Measurements from ENCODE around the gene CDHR5. TPM values are rescaled to one million over a fixed set of nuclear protein-coding genes. Genes with fewer than 3 reads are reported as not detected.
A peak's percentile ranks its signal among the peaks of the same experiment; 100 is the strongest.

The CDHR5 gene
- total RNA-seq, 1 donor from 2014 or later = 0.24 TPM

GRCh38 chr11:616320-617198, 8.2 kb downstream of the CDHR5 start:
- no peak for TF ChIP-seq CTCF (IDR thresholded peaks at IDR 0.05; ENCODE audit: unreplicated experiment)
- no peaks in the 10 kb centered on the region for H3K27me3 Mint-ChIP-seq
- H3K9me3 Mint-ChIP-seq (ENCODE audit: low read depth) = no peaks in the 10 kb centered on the region
- H3K36me3 Mint-ChIP-seq (ENCODE audit: insufficient read depth) = peaks cover 2% of the 10 kb centered on the region
- H3K4me3 Mint-ChIP-seq (ENCODE audit: low read depth) = peak overlapping the region; percentile 24
- H3K4me1 Mint-ChIP-seq (ENCODE audit: low read depth) = peaks cover 2% of the 10 kb centered on the region
- DNase-seq (ENCODE audit: low spot score, unreplicated experiment) = no peak
- H3K27ac Mint-ChIP-seq = no peak overlapping the region

GRCh38 chr11:615504-616319, 9.0 kb downstream of the CDHR5 start, which contains the start of gene IRF7:
Gene IRF7, minus strand, starts transcription at chr11:615950. Its CDS starts 586 bp downstream, at chr11:615364.
- Mint-ChIP-seq H3K27ac (peak within 1 kb of the TSS; percentile 97), H3K4me1 (ENCODE audit: low read depth) (peaks cover 2% of the 10 kb centered on the region), H3K36me3 (ENCODE audit: insufficient read depth) (peaks cover 4% of the 10 kb centered on the region), H3K27me3 (no peaks in the 10 kb centered on the region), H3K9me3 (ENCODE audit: low read depth) (no peaks in the 10 kb centered on the region), H3K4me3 (ENCODE audit: low read depth) (peak within 1 kb of the TSS; percentile 77)
- TF ChIP-seq CTCF (IDR thresholded peaks at IDR 0.05; ENCODE audit: unreplicated experiment) = no peak
- DNase-seq (ENCODE audit: low spot score, unreplicated experiment) = peak; percentile 72

- H3K36me3 Mint-ChIP-seq (ENCODE audit: insufficient read depth) = peaks cover 5% of the 10 kb centered on the region
- no peak for TF ChIP-seq CTCF (IDR thresholded peaks at IDR 0.05; ENCODE audit: unreplicated experiment)
- no peaks in the 10 kb centered on the region for H3K27me3 Mint-ChIP-seq
- peaks cover 2% of the 10 kb centered on the region for H3K4me1 Mint-ChIP-seq (ENCODE audit: low read depth)
- H3K9me3 Mint-ChIP-seq (ENCODE audit: low read depth) = no peaks in the 10 kb centered on the region
- H3K4me3 Mint-ChIP-seq (ENCODE audit: low read depth) = peak overlapping the region; percentile 77
- peak overlapping the region; percentile 97 for H3K27ac Mint-ChIP-seq
- DNase-seq (ENCODE audit: low spot score, unreplicated experiment) = no peak
Observed at GRCh38 chr11:614623-615503, 9.9 kb downstream of the CDHR5 start.

DNA sequence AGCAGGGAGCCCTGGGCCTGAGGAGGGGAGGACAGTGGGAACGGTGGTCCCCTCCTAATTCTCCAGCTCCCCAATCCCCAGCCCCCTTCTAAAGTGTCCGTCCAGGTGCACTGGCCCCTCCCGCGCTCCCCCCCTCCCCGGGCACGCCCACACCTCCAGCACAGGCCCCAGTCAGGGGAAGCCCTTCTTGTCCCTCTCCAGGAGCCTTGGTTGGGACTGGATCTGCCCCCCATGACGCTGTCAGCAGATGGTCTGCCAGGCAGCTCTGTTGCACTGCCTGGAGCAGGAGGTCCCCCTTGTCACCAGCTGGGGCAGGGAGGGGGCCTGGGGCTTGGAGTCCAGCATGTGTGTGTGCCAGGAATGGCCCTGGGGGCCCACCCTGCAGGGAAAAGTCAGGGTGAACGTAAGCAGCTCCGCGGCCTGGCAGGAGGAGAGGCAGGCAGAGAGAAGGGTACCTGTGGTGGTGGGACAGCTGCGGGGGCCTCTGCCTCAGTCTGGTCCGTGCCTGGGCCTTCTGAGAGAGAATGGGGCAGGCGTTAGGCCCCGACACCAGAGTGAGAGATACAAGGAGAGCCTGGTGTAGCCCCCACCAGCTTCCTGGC, 10.6 kb downstream of the CDHR5 start:
- Mint-ChIP-seq H3K4me1 (ENCODE audit: low read depth) (peaks cover 2% of the 10 kb centered on the region), H3K27ac (no peak overlapping the region), H3K9me3 (ENCODE audit: low read depth) (no peaks in the 10 kb centered on the region)

More for the DNA sequence above, 10.6 kb downstream of the CDHR5 start:
- H3K27me3 Mint-ChIP-seq = no peaks in the 10 kb centered on the region
- H3K36me3 Mint-ChIP-seq (ENCODE audit: insufficient read depth) = peaks cover 5% of the 10 kb centered on the region
- TF ChIP-seq CTCF (IDR thresholded peaks at IDR 0.05; ENCODE audit: unreplicated experiment) = no peak
- peak overlapping the region; percentile 38 for H3K4me3 Mint-ChIP-seq (ENCODE audit: low read depth)
- no peak for DNase-seq (ENCODE audit: low spot score, unreplicated experiment)

Data from progenitor cell of endocrine pancreas (in vitro differentiated cells).